AG08396 (cell line): ENCODE data around the gene ZNF561.
"Not testable (repeated sequence)": the region's sequence is repeated elsewhere in the genome, so short reads cannot be mapped to it uniquely, and the experiment has no call there.

Source experiments
- DNase-seq: peaks from one replicate; pipeline ENCODE4 v3.0.0; 2012; ENCODE audit warnings: low spot score, mixed read lengths

The ZNF561 gene

DNA sequence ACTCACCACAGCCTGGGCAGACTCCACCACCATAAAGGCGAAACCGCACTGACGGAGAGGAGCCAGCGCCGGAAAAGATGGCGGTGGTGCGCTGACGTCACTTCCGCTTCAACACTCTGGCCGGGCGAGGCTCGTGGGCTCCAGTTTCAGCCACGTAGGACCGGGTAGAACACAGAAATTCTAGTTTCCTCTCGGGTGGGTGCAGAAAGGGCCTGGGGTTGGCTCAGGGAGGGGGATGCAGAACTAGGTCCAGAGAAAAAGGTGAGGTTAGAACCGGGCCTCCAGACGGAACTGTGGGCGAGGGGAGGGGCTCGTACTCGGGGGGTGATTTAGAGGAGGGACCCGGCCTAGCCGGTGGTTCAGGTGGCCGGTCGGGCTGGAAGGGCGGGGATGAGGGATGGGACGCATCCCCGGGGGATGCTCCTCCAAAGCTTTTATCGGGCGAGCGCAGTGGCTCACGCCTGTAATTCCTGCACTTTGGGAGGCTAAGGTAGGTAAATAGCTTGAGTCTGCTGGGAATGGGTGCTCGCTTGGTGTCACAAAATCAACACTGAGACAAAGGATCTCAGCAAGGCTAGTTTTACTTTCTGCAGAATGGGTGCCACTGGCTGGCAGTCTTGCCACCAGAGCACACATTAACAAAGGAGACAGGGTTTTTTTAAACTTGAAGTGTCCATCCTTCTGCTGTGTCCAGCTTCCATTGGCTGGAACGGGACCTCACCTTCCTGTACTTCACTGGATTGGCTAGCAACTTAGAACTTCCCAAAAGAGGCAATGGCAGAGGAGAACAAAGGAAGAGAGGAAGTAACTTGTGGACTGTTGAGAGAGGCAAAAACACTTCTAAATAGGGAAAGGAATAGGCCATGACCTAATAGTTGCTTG, at the start of gene ZNF561:
ZNF561 (minus strand) TSS at position 77 of the 882 bp plus-strand sequence. CDS start 1,776 bp downstream, outside the sequence.
- DNase-seq: peak; percentile 85

DNA sequence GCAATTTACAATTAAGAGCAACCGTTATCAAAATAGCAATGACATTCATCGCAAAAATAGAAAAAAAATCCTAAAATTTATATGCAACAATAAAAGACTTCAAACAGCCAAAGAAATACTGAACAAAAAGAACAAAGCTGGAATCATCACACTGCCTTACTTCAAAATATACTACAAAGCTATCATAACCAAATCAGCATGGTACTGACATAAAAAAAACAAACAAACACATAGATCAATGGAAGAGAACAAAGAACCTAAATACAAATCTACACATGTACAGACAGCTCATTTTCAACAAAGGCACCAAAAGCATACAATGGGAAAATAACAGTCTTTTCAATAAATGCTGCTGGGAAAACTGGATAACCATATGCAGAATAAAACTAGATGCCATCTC, 47.5 kb upstream of the ZNF561 start:
- no peak for DNase-seq

DNA sequence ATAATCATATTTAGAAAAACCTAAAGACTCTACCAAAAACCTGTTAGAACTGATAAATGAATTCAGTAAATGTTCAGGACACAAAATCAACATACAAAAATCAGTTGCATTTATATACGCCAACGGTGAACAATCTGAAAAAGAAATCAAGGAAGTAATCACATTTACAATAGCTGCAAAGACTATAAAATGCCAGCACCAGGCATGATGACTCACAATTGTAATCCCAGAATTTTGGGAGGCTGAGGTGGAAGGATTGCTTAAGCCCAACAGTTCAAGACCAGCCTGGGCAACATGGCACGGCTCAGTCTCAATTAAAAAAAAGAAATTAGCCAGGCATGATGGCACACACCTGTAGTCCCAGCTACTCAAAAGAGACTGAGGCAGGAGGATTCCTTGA, 46.9 kb upstream of the ZNF561 start:
- no peak for DNase-seq

DNA sequence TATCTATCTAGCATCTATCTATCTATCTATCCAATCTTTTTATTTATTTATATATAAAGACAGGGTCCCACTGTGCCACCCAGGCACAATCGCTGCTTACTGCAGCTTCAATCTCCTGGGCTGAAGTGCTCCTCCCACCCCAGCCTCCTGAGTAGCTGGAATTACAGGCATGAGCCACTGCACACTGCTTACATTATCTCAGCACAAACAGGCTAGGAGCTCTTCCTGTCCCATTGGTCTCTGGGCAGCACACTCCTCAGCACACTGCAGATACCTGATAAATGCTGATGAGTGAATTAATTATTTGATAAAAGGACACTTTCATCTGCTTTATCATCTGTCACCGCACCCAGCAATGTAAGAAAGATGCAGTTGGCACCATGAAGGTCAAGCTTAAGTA, 37.7 kb upstream of the ZNF561 start:
- DNase-seq: no peak

DNA sequence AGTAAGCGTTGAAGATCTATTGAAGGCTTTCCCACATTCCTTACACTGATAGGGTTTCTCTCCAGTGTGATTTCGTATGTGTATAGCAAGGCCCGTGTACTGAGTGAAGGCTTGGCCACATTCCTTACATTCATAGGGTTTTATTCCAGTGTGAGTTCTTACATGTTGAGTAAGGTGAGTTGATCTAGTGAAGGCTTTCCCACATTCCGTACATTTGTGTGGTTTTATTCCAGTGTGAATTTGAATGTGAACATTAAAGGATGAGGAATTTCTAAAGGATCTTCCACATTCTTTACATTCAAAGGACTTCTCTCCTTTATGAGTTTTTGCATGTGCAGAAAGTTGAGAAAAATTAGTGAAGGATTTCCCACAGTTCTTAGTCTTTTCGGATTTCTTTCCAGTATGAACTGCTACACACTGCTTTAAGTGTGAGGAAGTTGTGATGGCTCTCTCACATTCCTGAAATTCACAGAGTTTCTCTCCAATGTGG, 32.1 kb upstream of the ZNF561 start:
- not testable (repeated sequence) for DNase-seq

DNA sequence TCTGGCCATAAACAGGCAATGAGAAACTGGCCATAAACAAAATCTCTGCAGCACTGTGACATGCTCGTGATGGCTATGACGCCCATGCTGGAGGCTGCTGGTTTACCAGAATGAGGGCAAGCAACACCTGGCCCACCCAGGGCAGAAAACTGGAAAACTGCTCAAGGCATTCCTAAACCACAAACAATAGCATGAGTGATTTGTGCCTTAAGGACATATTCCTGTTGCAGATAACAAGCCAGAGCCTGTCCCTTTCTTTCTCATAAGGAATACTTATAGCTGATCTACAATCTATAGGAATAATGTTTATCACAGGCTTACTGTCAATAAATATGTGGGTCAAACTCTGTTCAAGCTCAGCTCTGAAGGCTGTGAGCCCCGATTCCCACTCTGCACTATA, 30.4 kb upstream of the ZNF561 start:
- not testable (repeated sequence) for DNase-seq

DNA sequence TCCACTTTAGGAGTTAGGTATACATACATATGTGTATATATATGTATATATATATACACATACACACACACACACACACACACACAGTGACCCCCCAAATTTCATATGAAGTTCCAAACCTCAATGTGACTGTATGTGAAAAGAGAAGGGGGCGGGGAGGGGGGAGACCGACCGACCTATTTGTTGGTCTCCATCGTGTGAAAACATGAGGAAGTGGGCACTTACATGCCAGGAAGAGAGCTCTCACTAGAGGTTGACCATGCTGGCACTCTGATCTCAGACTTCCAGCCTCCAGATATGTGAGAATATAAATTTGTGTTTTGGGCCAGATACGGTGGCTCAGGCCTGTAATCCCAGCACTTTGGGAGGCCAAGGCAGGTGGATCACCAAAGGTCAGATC, 29.3 kb upstream of the ZNF561 start:
- DNase-seq: no peak

DNA sequence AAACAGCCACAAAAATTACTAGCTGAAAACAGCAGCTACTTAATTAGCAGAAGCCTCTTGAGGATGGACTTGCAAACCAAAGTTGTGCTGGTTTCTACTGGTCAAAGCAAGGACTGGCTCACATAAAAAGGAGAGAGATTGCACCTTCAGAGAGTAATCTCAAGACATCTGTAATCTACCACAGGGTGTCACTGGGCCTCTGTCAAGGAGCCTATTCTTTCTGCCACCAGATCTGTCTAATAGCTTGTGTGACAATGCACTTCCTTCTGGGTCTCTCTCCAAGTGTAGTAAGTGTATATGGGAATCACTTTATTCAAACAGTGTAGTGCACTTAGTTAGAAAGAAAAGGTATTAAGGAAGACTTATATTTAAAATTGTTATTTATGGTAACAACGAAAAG, 24.4 kb upstream of the ZNF561 start:
- DNase-seq: no peak

DNA sequence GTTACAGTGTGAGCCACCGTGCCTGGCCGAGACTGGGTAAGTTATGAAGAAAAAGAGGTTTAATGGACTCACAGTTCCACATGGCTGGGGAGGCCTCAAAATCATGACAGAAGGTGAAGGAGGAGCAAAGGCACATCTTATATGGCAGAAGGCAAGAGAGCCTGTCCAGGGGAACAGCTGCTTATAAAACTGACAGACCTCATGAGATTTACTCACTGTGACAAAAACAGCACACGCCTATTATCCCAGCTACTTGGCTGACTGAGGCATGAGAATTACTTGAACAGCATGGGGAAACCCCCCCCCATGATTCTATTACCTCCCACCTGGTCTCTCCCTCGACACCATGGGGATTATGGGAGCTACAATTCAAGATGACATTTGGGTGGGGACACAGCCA, 23.4 kb upstream of the ZNF561 start:
- DNase-seq: no peak

DNA sequence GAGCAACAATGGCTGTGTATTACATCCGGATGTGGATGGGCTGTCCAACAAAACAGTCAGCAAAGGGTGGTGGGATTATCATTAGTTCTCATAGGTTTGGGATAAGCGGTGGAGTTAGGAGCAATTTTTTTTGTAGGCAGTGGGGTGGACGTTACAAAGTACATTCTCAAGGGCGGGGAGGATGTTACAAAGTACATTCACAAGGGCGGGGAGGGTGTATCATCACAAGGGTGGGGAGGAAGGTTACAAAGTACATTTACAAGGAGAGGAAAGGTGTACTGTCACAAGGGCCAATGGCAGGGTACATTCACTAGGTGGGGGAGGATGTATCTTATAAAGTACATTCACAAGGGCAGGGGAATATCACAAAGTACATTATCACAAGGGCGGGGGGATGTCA, 20.8 kb upstream of the ZNF561 start:
- no peak for DNase-seq

DNA sequence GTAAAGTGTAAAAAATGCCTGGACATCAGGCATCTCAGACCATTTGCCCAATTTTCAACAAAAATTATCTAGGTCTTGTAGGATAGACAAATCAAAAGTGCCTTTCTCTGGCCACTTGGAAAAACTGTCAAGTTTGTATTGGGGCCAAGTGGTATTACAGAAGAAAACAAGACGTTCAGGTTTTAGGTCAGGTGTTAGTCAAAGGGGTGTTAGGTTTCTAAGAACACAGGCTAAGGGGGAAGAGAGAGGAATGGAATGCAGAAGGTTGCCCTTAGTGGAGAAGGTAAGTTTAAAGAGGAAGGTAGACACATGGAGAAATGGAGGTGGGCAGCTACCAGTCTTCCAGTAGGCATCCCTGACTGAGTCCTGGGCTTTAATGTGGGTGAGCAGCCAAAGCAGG, 19.9 kb upstream of the ZNF561 start:
- DNase-seq: no peak

DNA sequence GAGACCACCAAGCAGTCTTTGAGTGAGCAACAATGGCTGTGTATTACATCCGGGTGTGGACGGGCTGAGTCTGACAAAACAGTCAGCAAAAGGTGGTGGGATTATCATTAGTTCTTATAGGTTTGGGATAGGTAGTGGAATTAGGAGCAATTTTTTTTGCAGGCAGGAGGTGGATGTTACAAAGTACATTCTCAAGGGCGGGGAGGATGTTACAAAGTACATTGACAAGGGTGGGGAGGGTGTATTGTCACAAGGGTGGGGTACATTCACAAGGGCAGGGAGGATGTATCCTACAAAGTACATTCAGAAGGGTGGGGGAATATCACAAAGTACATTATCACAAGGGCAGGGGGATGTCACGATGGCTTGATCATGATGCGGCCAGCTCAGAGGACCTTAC, 15.0 kb upstream of the ZNF561 start:
- DNase-seq: no peak

DNA sequence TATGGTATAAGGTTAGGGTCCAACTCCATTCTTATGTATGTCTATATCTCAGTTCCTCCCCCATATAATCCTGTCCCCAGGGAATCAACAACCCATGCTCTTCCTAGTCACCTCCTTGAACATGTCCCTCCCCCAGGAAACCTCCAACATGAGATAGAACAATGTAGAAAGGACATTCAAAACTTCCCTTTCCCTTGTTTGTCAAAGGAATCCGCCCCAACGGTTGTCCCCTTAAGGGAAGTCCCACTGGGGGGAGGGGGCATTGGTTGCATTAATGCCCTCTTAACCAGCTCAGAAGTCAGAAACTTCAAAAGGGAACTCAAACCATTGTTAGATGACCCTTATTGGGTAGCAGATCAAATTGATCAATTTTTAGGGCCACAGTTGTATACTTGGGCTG, 6.8 kb upstream of the ZNF561 start:
- DNase-seq: no peak

DNA sequence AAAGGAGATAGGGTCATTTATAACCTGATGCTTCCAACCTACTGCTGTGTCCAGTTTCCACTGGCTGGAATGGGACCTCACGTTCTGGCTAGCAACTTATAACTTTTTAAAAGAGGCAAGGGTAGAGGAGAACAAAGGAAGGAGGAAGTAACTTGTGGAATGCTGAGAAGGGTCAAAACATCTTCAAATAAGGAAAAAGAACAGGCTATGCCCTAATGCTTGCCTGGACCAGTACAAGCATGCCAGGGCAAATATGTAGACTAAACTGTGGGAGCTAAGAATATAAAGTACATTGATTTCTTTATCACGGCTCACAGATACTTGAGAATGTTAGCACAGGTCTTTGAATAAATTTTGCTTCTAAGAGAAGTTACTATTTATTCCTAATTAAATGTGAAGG, 1.5 kb upstream of the ZNF561 start:
- DNase-seq: no peak

DNA sequence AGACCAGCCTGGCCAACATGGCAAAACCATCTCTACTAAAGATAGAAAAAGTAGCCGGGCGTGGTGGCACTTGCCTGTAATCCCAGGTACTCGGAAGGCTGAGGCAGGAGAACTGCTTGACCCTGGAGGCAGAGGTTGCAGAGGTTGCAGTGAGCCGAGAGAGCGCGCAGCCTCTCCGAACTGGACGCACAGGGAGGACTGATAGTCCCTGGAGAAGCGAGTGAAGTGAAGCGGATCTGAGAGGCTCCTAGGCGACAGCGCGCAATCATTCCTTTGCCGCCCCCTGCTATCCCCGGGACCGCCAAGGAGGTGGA, 233 bp downstream of the ZNF561 start:
- no peak for DNase-seq

DNA sequence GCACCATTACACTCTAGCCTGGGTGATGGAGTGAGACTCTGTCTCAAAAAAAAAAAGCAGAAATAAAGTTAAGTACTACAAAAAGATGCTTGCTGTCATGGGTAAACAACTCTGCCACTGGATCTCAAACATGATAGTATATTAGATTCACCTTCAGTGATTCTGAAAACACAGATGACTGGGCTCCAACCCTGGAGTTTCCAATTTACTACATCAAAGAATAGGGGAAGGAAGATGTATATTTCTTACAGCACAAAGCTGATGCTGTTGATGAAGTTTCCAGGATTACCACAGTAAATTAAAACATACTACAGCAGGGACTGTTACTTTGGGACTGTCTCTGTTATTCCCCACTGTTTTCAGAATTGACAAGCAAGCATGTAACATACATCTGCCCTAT, 5.2 kb downstream of the ZNF561 start:
- DNase-seq: no peak

DNA sequence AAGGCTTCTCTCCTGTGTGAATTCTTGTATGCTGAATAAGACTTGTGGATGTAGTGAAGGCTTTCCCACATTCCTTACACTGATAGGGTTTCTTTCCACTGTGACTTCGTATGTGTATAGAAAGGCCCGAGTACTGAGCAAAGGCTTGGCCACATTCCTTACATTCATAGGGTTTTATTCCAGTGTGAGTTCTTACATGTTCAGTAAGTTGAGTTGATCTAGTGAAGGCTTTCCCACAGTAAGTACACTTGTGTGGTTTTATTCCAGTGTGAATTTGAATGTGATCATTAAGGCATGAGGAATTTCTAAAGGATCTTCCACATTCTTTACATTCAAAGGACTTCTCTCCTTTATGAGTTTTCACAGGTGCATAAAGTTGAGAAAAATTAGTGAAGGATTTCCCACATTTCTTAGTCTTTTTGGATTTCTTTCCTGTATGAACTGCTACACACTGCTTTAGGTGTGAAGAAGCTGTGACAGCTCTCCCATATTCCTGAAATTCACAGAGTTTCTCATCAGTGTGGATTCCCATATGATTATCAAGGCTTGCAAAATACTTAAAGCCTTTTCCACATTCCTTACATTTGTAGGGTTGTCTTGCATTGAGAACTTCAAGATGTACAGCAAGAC, 10.4 kb downstream of the ZNF561 start:
- no peak for DNase-seq

DNA sequence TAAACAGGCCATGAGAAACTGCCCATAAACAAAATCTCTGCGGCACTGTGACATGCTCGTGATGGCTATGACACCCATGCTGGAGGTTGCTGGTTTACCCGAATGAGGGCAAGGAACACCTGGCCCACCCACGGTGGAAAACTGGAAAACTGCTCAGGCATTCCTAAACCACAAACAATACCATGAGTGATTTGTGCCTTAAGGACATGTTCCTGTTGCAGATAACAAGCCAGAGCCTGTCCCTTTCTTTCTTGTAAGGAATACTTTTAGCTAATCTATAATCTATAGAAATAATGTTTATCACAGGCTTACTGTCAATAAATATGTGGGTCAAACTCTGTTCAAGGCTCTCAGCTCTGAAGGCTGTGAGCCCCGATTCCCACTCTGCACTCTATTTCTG, 12.1 kb downstream of the ZNF561 start:
- DNase-seq: no peak

DNA sequence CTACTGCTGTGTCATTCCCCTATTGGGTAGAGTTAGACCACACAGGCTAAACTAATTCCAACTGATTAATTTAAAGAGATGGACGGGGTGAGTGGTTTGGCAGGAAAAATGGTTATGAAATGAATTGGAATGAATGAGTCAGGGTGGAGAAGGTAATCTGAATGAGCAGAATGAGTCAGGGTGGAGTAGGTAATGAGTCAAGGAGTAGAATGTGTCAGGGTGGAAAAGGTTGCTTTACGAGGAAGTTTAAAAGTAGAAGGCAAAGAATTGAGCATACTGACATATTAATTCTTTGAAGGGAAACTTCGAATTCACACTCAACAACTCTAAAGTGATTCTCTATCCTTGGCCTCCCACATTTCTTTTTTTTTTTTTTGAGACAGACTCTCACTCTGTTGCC, 24.0 kb downstream of the ZNF561 start:
- DNase-seq: peak; percentile 57

DNA sequence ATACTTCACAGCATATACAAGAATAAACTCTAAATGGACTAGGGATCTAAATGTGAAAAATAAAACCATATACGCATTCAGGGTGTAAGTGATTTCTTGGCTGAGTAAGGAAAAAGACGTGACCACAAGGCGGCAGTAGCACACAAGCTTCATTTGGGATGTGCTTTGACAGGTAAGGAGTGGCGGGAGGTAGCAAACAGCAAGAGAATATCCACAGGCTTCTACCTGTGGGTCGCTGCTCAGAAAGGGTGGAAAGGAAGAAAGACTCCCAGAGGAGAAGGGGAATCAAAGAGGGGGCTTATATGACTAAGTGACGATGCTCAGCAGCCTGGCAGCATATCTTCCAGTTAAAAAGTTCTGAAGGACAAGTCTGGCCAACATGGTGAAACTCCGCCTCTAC, 34.3 kb downstream of the ZNF561 start:
- DNase-seq: peak; percentile 23

DNA sequence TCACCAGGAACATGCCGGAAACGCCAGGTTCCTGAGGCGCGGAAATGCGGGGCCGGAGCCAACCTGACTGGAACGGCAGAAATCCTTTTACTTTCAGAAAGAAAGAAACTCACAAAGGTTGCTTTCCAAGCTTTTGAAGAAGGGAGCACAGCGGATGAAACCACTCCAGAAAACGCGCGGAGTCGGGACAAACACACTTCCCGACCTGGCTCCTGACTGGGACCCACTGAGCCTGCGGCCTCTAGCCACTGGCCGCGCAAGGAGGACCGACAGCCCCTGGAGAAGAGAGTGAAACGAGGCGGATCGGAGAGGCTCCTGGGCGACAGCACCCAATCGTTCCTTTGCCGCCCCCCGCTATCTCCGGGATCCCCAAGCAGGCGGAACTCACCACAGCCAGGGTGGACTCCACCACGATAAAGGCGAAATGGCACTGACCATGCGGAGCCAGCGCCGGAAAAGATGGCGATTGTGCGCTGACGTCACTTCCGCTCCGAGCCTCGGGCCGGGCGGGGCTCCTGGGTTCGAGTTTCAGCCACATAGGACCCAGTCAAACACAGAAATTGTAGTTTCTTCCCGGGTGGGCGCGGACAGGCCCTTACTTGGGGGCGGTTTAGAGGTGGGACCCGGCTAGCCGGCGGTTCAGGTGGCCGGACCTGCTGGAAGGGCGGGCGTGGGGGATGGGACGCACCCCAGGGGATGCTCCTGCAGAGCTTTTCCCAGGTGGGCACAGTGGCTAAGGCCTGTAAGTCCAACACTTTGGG, 36.8 kb downstream of the ZNF561 start, which contains the start of gene ZNF121:
ZNF121 (minus strand) TSS at position 432 of the 761 bp plus-strand sequence. CDS start 16,407 bp downstream, outside the sequence.
- peak; percentile 86 for DNase-seq

DNA sequence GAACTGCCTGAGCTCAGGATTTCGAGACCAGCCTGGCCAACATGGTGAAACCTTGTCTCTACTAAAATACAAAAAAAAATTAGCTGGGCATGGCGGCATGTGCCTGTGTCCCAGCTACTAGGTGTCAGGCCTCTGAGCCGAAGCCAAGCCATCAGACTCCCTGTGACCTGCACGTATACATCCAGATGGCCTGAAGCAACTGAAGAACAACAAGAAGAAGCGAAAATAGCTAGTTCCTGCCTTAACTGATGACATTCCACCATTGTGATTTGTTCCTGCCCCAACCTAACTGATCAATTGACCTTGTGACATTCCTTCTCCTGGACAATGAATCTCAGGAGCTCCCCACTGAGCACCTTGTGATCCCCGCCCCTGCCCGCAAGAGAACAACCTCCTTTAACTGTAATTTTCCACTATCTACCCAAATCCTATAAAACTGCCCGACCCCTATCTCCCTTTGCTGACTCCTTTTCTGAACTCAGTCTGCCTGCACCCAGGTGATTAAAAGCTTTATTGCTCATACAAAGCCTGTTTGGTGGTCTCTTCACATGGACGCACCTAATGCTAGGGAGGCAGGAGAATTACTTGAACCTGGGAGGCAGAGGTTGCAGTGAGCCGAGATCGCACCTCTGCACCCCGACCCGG, 38.8 kb downstream of the ZNF561 start:
- not testable (repeated sequence) for DNase-seq
